GM21619 (cell line): ENCODE measurements around the gene FCN1.
A peak's percentile ranks its signal among the peaks of the same experiment; 100 is the strongest.
"Not testable (repeated sequence)": the region's sequence is repeated elsewhere in the genome, so short reads cannot be mapped to it uniquely, and the experiment has no call there.

ENCODE experiments used
- ATAC-seq: cut with Tn5 transposase; IDR thresholded peaks from one replicate; pipeline ENCODE4 v1.9.1; 2021; ENCODE audit not compliant: unreplicated experiment

FCN1 gene

DNA sequence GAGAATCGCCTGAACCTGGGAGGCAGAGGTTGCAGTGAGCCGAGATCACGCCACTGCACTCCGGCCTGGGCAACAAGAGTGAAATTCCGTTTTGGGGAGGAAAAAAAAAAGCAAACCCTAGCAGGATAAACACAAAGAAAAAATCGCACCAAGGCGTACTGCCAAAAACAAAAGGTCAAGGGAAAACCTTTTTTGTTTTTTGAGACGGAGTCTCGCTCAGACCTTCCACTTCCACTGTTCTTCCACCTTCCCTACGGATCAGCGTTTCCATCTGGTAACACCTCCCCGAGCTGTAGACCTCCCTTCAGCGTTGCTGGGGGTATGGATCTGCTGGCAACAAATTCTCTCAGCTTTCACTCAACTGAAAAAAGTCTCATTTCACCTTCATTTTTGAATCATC lies 57.2 kb downstream of the FCN1 start:
- no peak for ATAC-seq

DNA sequence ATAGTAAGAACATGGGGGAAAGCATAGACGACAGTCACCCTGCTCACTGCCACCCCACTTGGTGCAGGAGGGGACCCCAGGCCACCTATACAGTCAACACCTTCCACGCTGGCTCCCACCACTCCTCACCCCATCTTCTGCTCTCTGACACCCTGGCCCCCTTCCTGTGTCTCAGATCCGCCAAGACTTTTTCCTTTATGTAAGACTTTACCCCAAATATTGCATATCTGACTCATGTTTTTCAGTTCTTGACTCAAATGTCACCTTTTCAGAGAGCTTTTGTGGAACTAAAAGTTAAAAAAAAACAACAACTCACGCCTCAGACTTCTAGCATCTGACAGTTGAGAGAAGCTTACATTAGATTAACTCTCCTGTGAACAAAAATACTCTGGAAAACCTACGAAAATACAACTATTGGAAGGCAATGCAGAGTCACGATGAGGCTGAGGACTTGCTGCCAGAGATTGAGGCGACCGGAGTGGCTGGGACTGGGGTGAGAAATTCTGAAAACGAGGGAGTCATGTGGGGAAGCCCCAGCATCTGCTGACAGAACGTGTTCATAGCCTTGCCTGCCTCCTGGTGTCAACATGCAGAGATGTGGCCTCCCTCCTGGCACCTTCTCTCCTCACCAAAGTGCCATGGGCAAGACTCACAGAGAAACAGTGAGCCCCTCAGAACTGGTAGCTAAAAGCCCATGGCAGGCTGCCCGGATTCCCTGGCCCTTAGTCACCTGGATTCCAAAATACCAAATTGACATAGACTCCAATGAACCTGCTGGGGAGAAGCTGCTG lies 59.5 kb downstream of the FCN1 start:
- peak; percentile 78 for ATAC-seq

DNA sequence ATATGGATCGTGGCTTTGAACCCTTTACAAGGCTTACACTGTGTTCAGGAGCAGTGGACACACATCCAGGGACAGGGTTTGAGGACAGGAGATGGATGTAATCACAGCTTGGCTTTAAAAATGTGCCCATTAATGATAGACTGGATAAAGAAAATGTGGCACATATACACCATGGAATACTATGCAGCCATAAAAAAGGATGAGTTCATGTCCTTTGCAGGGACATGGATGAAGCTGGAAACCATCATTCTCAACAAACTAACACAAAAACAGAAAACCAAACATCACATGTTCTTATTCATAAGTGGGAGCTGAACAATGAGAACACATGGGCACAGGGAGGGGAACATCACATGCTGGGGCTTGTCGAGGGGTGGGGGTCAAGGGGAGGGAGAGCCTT lies 60.3 kb downstream of the FCN1 start:
- ATAC-seq: not testable (repeated sequence)

GRCh38 chr9:134855900-134856377 lies 61.8 kb downstream of the FCN1 start:
- ATAC-seq: no peak
